Subcutaneous adipose tissue (tissue), 4 donors: ENCODE data around the gene SMARCD3. TPM values are rescaled to one million over a fixed set of nuclear protein-coding genes. Genes with fewer than 3 reads are reported as not detected.

Experiments used
- total RNA-seq, 4 donors: library from RNA; depleted of rRNA; stranded (reverse); fragments of >200 nt; gene quantifications; one replicate each; pipeline ENCODE4 v1.1.0, GENCODE V29; 2016
- TF ChIP-seq, protein P1 (sequence below): fragments of 450-650 bp; IDR thresholded peaks from one replicate; pipeline ENCODE4 v1.5.1; 2016; ENCODE audit warnings: low read depth, mild to moderate bottlenecking, control low read depth, antibody characterized with exemption, moderate library complexity

Gene SMARCD3
- total RNA-seq, 4 donors from 2014 or later, result 15.9 to 38.2 (median 21.1) TPM

DNA sequence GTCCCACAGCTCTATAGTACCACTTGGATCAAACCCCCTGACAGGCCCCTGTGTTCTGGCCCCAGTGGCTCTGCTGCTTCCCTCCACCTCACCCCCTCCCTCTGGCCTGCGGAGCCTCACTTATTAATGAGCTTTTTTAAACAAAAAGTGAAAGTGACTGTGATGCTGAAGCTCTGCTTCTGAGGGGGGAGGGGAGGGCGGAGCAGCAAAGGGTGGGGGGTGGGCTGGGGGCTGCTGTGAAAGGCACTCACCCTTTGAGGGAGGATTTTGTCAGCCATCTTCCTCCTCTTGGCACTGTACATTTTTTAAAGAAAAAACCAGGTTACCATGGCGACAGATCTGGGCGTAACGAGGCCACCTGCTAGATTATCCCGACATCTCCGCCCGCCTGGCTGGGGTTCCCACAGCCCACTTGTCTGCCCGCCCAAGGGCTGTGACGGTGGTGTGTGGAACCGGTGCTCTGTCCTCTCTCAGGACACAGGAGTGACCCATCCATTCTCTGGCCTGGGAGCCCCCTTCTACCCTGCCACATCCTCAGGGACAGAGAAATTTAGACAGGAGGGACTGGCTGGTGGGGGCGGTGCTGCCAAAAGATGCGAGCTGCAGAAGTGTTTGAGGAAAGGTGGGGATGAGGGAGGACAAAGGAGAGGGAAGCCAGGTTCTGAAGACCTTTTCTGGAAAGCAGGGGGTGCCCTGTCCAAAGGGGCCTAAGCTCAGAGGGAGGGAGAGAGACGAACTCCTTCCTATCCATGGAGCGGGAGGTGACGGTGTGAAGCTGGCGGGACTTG, 4.9 kb downstream of the SMARCD3 start:
- TF ChIP-seq, protein P1, sequence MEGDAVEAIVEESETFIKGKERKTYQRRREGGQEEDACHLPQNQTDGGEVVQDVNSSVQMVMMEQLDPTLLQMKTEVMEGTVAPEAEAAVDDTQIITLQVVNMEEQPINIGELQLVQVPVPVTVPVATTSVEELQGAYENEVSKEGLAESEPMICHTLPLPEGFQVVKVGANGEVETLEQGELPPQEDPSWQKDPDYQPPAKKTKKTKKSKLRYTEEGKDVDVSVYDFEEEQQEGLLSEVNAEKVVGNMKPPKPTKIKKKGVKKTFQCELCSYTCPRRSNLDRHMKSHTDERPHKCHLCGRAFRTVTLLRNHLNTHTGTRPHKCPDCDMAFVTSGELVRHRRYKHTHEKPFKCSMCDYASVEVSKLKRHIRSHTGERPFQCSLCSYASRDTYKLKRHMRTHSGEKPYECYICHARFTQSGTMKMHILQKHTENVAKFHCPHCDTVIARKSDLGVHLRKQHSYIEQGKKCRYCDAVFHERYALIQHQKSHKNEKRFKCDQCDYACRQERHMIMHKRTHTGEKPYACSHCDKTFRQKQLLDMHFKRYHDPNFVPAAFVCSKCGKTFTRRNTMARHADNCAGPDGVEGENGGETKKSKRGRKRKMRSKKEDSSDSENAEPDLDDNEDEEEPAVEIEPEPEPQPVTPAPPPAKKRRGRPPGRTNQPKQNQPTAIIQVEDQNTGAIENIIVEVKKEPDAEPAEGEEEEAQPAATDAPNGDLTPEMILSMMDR, result no peak

DNA sequence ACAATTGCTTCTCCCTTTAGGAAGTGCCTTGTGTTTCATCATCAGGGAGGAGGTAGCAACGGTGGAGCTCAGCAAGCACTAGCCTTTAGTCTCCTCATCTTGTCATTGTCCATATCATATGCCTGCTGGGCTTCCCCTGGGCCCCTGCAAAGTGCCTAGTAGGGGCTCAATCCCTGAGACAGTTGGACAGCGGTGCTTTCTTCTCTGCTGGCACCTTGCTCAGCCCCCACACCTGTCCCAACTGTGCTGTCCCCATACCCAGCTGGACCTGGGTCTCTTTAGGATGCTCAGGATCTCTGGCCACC, 5.5 kb downstream of the SMARCD3 start:
- TF ChIP-seq, protein P1, result no peak

DNA sequence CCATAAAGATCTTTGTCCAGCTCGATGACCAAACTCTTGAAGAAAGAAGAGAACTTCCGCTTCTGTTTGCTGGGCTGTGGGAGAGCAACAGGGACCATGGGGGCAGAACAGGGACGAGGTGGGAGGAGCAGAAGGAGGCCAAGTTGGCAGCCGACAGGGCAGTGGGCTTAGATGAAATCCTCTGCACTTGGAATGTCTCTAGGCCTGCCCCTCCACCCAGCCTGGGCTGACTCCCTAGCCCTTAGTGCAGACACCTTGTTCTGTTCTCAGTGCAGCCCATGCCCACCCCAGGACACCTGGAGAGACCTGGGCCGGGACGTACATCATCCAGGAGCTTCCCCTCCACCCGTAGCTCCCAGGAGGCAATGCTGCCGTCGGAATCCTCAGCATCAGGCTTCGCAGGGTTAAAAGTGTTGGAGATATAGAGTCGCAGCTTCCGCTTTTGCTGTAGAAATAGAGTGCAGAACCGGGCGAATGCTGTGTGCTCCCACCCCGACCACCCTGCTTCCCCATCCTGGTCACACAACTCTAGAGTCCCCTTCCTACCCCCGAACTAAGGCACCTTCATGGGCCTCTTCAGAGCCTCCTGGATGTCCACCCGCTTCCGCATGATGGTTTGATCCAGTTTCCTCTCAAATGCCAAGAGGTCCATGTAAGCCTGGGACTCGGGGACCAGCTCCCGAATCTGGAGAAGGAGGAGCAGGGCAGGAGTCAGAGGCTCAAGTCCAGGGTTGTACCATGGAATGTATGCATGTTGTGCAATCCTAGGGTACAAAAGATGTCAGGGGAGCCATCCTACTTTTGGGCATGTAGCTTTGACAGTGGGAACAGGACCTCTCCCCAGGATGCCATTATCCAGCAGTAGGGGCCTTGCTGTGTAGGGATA, 6.1 kb downstream of the SMARCD3 start:
- TF ChIP-seq, protein P1, result no peak

DNA sequence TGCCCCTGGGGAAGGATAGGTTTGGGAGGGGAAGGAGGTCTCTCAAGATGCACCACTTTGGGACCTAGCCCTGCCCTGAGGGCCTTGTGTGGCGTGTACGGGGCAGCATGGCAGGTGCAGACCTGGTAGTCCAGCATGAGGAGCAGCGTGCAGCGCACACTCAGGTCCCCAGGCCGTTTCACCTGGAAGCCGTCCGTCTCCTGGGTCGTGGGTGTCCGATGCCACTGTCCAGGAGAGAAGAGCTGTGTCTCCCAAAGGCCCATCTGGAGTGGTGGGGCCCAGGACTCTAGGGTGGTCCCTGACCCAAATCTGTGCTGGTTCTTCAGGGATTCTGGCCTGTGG, 6.8 kb downstream of the SMARCD3 start:
- TF ChIP-seq, protein P1, result no peak

DNA sequence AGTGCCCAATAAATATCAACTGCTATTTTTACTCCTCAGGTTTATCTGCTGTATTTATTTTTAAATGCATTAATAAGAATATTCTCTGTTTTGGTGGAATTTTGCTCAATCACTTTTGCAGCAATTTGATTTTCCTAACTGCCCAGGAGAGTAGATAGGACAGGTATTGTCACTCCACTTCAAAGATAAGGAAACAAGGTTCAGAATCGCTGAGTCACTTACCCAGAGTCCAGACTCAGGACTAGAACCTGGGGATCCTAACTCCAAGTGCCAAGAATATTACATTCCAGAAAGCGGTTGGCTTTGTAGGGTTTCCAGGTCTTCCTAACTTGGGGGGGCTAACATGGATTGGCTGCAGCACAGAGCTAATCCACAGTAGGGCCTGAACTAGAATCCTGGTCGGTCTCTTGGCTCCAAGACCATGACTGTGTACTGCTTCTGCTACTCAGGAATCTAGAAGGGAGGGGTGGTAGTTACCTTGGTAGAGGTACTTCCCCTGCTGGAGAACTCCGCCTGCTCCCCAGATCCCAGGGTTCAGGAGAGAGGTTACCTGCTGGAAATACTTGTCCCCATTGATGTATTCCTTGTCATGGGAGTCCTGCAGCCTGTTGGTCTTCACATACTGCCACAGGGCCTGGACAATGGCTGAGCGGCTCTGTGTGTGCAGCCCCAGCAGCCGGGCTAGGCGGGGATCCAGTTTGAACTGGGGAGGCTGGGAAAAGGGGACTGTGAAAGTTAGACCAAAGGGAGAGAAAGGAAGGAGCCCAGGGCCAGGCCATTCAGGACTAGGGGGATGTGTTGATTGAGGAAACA, 7.3 kb downstream of the SMARCD3 start:
- TF ChIP-seq, protein P1, result no peak

DNA sequence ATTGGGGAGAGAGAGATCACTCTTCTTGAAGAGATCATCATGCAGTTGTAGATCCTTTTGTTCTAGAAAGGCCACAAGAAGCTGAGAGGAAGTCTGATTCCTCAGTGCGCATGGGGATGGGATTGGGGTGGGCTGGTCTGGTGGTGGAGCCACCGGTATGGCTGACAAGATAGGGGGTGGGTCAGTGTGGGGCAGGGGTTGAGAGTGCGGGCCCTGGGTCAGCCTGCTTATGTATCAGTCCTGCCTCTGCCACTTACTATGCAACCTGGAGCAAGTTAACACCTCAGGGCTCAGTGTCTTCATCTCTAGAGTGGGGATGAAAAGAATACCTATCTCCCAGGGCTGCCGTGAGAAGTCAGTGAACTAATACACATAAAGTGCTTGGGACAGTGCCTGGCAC, 8.0 kb downstream of the SMARCD3 start:
- TF ChIP-seq, protein P1, result no peak
